ENCODE results near the gene USP7.

DNA sequence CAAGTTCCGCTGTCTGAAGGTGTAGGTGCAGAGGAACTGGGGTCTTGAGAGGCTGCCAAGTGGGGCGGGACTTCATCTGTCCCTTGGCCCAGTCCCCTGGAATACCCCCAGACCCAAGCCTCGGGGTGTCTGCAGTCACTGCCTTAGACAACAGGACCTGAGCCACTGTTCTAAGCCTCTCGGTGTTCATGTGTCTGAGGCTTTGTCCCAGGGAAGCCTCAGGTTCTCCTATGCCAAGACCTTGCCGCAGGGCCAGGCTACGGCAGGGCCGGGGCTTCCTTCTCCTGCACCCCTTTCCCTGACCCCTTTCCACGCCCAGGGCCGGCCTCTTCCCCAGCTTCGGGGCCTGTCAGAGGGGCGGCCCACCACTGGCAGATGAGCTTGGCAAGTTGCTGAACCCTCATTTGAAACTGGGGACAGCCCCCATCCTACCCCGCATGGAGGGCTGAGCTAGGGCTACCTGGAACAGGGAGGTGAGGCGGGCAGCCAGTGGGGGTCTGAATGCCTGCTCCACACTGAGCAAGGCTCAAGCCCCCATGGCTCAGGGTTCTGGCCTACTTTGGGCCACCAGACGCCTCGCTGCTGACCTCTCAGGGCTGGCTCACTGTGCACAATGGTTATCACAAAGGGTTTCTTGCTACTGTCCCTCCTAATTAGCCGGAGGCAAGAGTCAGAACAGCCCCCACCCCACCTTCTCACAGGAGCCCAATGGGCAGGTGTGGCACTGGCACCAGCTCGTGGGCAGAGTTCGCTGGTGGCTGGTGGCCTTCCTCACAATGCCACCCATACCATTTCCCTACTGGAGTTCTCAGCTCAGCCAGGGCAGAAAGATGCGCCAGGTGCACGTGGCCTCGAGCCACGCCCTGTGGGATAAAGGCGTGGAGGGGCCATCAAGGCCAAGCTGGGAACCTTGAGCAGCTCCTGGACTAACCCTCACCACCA, 74.5 kb downstream of the USP7 start:
- no peak for TF ChIP-seq ZFX (IDR thresholded peaks at IDR 0.05; ENCODE audit: borderline replicate concordance)
- TF ChIP-seq, protein P1, sequence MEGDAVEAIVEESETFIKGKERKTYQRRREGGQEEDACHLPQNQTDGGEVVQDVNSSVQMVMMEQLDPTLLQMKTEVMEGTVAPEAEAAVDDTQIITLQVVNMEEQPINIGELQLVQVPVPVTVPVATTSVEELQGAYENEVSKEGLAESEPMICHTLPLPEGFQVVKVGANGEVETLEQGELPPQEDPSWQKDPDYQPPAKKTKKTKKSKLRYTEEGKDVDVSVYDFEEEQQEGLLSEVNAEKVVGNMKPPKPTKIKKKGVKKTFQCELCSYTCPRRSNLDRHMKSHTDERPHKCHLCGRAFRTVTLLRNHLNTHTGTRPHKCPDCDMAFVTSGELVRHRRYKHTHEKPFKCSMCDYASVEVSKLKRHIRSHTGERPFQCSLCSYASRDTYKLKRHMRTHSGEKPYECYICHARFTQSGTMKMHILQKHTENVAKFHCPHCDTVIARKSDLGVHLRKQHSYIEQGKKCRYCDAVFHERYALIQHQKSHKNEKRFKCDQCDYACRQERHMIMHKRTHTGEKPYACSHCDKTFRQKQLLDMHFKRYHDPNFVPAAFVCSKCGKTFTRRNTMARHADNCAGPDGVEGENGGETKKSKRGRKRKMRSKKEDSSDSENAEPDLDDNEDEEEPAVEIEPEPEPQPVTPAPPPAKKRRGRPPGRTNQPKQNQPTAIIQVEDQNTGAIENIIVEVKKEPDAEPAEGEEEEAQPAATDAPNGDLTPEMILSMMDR (IDR thresholded peaks at IDR 0.05), result no peak

Data from 22Rv1 (cell line).